NCI-H146 (cell line): ENCODE data around the gene PQBP1.
"Not testable (repeated sequence)": the region's sequence is repeated elsewhere in the genome, so short reads cannot be mapped to it uniquely, and the experiment has no call there.

Experiments used
- DNase-seq: peaks from one replicate; lab custom pipeline; 2025; lab: John Stamatoyannopoulos, UW

PQBP1 gene, protein sequence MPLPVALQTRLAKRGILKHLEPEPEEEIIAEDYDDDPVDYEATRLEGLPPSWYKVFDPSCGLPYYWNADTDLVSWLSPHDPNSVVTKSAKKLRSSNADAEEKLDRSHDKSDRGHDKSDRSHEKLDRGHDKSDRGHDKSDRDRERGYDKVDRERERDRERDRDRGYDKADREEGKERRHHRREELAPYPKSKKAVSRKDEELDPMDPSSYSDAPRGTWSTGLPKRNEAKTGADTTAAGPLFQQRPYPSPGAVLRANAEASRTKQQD

DNA sequence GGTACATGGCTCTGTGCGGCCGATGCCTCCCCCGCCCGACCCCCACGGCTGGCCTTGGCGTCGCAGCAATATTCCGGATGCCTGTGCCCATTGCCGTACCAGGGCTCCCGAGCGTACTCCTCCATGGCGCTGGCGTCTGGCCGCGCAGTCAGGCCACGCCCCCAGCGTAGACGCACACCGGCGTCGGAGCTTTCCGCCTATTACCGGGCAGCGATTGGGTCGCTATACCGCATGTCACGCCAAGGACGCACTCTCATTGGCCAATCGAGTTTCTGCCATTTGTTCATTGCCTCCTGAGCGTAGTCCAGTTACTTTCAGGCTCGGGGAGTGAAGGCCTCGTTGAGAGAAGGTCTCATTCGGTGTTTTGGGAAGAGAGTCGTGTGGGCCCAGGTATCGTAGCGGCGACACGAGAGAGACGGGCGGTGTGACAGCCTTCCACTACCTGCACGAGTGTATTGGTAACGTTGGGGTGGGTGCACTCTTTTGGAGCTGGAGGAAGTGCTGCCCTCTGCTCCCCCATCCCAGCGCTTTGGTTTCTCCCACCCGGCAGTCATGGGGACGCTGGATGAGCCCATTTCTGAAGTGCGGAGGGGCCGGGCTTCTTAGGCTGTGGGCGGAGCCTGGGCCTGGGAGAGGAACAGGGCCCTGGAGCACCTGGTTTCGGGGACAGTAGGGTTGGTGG lies at the start of gene PQBP1, which contains the start of gene TIMM17B:
TSS of gene PQBP1 (plus strand) at position 306 of the 682 bp plus-strand sequence. CDS start 580 bp downstream, outside the sequence.
TSS of gene TIMM17B (minus strand) at position 144 of the 682 bp plus-strand sequence. CDS start at position 125, 19 bp downstream.
- DNase-seq: peak; percentile 96

DNA sequence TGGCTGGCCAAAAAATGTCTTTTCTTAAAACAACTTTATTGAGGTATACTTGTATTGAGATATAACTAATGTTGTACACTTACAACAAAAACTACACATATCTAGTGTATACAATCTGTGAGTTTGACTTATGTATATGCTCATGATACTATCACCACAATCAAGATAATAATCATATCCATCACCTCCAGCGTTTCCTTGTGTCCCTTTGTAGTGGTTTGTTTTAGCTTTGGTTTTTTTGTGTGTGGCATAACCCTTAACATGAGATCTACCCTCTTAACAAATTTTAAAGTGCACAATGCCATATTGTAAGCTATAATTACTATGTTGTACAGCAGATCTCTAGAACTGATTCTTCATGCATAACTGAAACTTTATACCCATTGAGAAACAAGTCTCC lies 48.9 kb upstream of the PQBP1 start:
- no peak for DNase-seq

DNA sequence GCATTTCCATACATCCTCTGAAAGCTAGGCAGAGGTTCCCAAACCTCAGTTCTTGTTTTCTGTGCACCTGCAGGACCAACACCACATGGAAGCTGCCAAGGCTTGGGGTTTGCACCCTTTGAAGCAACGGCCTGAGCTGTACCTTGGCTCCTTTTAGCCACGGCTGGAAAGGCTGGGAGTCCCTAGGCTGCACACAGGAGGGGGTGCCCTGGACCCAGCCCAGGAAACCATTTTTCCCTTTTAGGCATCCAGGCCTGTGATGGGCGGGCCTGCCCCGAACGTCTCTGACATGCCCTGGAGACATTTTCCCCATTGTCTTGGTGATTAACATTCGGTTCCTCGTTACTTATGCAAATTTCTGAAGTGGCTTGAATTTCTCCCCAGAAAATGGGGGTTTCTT lies 44.9 kb upstream of the PQBP1 start:
- no peak for DNase-seq

DNA sequence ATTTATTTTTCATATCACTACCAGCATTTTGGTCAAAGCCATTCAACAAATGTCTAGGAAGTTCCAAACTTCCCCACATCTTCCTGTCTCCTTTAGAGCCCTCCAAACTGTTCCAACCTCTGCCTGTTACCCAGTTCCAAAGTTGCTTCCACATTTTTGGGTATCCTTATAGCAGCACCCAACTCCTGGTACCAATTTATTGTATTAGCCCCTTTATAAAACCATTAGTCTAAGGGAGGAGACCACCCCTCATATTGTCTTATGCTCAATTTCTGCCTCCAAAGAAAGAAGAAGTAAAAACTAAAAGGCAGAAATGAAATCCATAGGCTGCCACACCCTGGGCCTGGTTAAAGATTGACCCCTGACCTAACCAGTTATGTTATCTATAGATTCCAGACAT lies 44.2 kb upstream of the PQBP1 start:
- not testable (repeated sequence) for DNase-seq

DNA sequence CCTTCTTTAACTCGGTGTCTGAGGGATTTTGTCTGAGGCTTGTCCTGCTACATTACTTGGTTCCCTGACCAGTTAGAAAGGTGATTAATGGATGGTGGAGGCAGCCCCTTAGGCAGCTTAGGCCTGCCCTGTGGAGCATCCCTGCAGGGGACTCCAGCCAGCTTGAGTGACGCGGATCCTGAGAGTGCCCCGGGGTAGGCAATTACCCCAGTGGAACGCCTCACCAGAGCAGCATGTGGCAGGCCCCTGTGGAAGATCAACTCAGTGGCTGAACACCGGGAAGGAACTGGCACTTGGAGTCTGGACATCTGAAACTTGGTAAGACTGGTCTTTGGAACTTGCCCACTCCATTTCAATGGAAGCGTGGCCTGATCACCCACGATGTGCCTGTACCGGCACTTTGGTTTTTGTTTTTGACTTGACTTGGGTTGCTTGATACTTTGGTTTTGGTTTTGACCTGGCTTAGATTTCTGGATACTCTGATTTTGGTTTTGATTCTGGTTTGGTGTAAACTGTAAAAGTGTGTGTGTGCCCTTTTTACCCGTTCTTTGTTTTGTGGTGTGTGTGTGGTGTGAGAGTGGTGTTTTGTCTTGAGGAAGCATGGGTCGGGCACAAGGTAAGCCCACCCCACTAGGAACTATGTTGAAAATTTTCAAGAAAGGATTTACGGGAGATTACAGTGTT lies 43.5 kb upstream of the PQBP1 start:
- not testable (repeated sequence) for DNase-seq

GRCh38 chrX:48854898-48855297 lies 42.8 kb upstream of the PQBP1 start:
- DNase-seq: no peak

- DNase-seq: no peak
Measured at GRCh38 chrX:48864210-48864609, 33.5 kb upstream of the PQBP1 start.

- not testable (repeated sequence) for DNase-seq
Measured at GRCh38 chrX:48872017-48872416, 25.7 kb upstream of the PQBP1 start.

- DNase-seq: not testable (repeated sequence)
Measured at GRCh38 chrX:48876944-48877343, 20.8 kb upstream of the PQBP1 start.

DNA sequence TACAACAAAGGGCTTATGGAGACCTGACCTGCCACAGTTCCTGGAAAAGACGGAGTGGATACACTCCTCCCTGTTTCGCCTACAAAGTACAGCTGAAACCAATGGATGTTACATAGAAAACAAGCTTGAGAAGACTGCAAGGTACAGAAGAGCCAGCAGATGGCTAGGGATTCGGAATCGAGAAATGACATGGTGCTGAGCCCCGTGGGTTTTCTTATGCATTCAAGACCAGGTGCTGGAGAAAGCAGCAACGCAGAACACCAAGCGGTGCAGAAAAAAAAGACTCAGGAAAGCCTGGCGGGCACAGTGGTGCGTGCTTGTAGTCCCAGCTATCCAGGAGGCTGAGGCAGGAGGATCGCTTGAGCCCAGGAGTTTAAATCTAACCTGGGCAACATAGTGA lies 14.0 kb upstream of the PQBP1 start:
- DNase-seq: peak; percentile 33

- DNase-seq: not testable (repeated sequence)
Measured at GRCh38 chrX:48886586-48886985, 11.1 kb upstream of the PQBP1 start.

DNA sequence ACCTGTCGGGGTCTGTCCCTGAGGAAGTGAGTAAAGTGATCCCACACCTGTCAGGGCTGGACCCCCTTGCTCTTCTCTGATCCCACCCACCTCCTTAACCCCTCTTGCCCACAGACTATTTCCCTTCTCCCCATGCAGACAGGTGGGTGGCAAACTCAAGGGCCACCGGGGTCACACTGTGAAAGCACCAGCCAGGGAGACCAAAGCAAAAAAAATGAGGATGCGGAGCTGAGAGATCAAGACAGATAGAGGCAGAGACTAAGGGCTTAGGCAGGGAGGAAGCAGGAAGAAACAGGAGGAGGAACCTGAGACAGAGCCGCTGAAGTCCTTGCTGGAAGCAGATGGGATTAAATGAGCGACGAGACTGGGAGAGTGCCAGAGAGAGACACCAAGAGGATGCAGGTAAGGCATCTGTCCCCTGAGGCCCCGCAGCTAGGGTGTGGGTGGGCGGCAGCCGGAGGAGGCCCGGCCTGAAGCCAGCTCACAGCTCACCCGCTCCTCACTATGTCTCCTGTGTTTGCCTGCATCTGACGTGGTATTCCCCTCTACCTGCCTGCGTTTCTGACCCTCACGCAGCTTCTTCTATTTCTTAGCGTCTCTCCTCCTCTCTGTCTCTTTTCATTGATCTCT lies 7.3 kb upstream of the PQBP1 start:
- DNase-seq: no peak

- peak; percentile 60 for DNase-seq
Measured at GRCh38 chrX:48890934-48891401, 6.8 kb upstream of the PQBP1 start.

DNA sequence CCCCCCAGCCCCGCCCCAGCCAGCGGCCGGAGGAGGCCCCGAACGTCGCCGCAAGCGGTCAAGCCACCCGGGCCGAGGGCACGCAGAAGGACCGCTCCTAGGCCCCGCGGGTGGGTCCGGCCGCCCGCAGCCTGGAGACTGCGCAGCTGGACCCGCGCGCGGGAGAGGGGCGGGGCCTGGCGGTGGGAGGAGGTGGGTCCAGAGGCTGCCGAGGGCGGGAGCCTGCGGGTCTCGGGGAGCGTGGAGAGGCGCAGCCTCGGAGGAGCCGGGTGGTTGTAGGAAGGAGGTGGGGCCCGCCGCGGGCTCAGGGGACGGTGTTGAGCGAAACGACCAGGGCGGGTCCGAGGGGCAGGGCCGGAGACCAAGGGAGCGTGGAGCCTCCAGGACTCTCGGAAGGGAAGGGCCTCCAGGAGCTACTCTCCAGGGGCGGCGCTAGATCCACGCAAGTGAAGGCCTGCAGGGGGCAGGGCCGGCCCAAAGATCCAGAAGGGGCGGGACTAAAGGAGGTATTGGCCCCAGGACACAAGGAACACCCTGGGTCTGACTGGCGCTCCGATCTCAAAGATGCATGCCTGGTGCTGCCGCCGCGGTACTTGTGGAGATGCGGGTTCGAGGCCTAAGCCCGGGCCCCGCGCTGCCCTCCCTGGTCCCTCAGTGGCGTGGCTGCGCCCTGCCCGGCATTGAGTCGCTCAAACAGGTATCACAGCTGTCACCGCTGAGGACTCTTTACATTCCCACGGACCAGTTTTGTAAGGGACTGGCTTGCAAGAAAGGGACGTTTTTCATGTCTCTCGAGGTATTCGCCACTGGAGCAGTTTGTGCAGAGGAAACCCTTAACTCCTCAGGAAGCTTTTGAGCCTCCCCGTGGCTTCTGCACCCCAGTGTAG lies 6.1 kb upstream of the PQBP1 start:
- DNase-seq: peak; percentile 92

DNA sequence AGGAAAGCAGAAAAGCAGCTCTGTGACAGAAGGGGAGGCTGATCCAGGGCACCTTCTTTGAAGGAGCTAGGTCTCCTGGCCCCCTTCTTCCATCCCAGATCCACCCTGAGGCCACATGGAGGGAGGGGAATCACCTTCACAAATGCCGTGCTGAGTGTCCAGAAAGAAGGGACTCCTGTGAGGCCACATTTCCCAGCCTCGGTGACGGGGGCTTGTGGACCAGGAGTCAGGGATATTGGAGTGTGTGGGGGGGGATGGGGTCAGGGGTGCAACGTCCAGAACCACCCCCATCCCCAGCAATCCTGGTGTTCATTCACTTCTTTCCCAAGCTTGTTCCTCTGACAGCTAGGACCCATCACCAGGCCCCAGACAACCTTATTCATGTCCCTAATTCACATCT lies 4.8 kb upstream of the PQBP1 start:
- no peak for DNase-seq

DNA sequence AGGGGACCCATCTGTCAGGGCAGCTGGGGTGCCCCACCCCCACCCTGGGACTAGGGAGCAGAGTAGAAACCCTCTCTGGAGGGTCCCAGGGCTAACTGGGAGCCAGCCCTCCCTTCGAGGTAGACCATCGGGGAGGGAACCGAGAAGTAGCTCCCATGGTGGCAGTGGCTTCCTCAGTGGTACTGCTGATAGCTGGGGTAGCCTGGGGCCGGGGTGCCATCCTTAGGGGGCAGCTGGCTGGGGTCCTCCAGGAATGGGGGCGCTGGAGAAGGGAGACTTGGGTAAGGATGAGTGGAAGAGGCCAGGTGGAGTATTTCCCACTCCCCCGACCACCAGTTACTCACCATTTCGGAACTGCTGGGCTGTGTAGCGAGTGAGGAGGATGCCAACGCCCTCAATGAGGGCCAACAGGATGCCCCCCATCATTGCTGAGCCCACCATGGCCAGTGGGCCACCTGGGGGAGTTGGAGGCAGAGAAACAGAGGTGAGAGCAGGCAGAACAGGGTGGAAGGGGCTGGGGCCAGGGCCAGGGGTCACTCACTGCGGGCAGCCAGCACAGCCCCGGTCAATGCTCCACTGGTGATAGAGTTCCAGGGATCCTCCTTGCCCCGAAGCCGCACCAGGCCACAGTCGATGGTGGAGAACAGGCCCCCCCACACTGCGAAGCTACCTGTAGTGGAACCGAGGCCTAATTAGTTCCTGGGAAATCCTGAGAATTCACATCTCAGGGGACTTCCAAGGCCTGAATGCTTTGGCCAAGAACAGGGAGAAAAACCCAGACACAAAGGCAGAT lies 4.0 kb upstream of the PQBP1 start:
- DNase-seq: no peak

DNA sequence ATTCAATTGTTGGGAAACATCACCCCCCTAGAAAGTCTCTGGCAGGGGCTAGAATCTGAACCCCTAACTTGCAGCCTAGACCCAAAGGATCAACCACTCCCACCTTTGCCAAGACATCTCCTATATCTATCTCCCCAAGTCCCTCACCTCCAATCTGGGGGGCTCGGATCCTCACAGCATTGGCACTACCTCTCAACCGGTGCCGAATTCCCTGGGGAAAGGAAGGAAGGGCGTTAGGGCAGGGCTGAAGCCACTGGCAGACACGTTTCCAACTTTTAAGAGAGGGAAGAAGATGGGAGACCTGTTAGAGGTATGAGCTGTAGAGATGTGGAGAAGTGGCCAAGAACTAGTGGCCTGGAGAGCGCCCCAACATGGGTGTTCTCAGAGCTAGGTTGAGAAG lies 2.8 kb upstream of the PQBP1 start:
- DNase-seq: no peak

- DNase-seq: peak; percentile 35
Measured at GRCh38 chrX:48896611-48897011, 1.1 kb upstream of the PQBP1 start.

DNA sequence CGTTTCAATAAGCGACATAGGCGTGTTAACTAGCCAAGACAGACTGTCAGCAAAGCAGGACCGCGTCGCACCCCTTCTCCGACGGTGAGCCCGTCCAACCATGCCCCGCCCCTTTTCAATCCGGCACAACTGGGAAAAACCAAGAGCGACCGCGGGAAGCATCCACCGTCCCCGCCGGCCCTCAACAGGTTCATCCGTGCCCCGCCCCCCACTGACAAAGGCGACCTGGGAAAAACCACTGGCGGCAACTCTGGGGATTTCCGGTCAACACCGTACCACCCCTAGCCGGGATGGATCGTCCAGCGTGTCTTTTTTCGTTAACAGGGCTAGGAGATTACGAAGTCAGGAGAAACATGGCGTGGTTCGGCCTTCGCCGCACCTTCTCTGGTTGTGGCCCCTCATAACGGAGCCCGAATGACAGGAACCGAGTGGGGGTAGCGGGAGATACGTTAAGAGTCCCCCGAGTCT lies 539 bp upstream of the PQBP1 start:
- DNase-seq: peak; percentile 91

- no peak for DNase-seq
Measured at GRCh38 chrX:48899078-48899410, 1.3 kb downstream of the PQBP1 start.
